ENCODE data around the gene CNTFR. TPM values are rescaled to one million over a fixed set of nuclear protein-coding genes. Genes with fewer than 3 reads are reported as not detected.

CNTFR gene
- total RNA-seq, 4 donors from 2014 or later: 17.5 to 130 (median 49.1) TPM

DNA sequence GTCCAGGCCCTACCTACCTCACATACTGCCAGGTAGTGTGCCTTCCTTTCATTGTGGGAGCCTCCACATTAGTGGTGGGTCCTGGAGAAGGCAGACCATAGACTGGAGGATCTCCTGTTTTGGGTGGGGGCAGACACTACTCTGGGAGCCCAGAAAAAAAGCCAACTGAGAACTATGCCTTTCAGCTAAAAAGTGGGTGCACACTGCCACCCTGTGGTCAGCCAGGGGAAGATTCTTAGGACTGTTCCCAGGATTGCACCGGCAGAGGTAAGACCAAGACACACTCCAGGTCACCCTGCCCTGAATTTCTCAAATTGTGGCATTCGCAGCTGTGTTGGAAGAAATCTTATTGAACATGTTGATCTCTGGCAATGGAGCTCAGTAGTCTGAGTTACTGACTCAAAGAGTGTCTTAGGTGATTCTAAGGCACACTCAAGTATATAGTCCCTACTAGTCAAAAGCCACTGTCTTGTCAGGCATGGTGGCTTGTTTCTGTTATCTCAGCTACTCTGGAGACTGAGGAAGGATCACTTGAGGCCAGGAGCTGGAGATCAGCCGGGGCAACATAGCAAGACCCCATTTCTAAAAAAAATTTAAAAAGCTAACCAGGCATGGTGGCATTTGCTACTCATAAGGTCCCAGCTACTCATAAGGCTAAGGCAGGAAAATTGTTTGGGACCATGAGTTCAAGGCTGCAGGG is 44.5 kb upstream of the CNTFR start:
- no peak for TF ChIP-seq CTCF (IDR thresholded peaks at IDR 0.05; ENCODE audit: low read depth)

GRCh38 chr9:34633166-34633565 is 43.6 kb upstream of the CNTFR start:
- TF ChIP-seq CTCF (IDR thresholded peaks at IDR 0.05; ENCODE audit: low read depth): no peak

- no peak for TF ChIP-seq CTCF (IDR thresholded peaks at IDR 0.05; ENCODE audit: low read depth)
These were observed 41.1 kb upstream of the CNTFR start for GRCh38 chr9:34630402-34631154.

DNA sequence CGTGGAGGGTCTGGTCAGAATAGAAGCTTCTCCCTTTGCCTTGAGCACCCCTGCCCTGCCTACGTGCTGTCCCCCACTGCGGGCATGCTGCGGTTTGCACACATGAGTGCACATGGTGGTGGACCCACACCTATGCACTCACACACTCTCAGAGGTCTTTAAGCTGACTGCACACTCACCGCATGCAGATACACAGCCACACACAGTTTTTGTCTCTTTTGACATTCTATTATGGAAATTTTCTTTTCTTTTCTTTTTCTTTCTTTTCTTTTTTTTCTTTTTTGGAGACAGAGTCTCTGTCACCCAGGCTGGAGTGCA is 39.9 kb upstream of the CNTFR start:
- no peak for TF ChIP-seq CTCF (IDR thresholded peaks at IDR 0.05; ENCODE audit: low read depth)

DNA sequence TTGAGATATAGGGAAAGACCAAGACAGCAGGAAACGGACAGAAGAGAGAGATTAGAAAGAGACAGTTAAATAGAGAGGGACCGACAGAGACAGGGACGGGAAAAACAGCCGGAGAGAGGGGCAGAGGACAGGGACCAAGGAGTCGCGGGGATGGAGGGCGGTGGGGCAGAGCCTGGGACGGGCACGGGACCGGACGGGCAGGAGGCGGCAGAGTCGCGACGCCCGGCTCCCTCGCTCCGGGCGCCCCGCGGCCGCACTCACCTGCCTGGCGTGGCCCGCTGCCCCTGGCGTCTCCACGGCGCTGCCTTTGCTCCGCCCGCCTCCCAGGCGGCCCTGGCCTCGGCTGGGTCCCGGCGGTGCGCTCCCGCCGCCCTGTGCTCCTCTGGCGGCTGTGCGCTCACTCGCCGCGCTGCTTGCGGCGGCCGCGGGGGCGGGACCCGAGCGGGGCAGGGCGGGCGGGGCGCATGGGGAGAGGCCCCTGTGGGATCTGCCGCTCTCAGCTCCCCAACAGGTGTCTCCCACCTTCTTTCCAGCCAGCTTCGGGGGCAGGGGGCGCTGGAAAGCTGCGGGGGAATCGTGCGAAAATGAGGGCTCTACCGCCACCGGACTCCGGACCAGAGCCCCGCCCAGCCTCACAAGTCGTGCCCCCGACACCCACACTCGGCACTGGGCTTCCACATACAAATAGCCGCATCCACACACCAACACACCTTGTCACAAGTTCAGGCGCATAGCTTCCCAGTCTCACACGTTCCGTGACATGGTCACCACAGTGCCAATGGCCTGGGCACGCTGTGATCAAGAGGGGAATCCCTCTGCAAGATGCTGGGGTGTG is 39.3 kb upstream of the CNTFR start, which contains the start of gene ARID3C:
ARID3C (minus strand) TSS at position 411 of the 835 bp plus-strand sequence. CDS start 1,052 bp downstream, outside the sequence.
- TF ChIP-seq CTCF (IDR thresholded peaks at IDR 0.05; ENCODE audit: low read depth): no peak

DNA sequence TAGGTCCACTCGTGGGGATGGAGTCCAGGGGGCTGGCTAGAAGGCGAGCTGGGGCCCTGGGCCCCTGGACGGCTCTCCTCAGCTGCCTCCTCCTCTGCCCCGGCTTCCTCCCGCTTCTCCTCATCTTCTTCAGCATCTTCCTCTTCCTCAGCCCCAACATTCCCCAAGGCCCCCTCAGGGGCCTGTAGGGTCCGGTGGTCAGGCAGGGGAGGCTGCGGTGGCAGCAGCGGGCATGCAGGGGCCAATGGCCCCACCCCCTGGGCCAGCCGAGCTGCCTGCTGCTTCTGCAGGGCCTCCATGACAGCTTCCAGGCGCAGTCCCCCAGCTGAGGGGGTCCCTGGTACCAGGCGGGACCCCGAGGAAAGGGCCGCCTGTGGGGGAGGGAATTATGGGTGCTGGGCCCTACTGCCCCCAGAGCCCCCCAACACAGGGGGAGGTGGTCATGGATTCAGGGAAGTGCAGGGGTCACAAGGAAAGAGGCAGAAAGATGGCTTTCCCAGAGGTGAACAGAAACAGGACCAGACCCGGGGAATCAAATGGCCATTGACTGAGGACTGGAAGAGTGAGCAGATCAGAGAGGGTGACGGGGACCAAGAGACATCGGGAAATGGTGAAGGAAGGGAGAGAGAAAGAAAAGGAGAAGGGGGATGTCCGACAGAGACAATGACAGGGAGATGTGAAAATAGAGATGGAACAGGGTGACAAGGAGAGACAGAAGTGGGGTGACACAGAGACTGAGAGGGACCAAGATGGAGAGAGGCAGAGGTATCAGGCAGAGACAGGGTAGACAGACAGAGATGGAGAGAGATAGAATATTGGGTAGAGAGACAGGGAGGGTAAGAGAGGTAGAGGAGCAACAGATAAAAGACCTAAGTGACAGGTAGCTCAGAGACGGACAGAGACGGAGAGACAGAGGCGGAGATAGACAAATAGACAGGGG is 38.5 kb upstream of the CNTFR start:
- no peak for TF ChIP-seq CTCF (IDR thresholded peaks at IDR 0.05; ENCODE audit: low read depth)

All from subcutaneous adipose tissue (tissue), 4 donors.